ENCODE results near the gene TIMMDC1. TPM values are rescaled to one million over a fixed set of nuclear protein-coding genes. Genes with fewer than 3 reads are reported as not detected.

TIMMDC1 gene
- total and polyA plus RNA-seq, 7 donors = 98.8 to 311 (median 183) TPM

DNA sequence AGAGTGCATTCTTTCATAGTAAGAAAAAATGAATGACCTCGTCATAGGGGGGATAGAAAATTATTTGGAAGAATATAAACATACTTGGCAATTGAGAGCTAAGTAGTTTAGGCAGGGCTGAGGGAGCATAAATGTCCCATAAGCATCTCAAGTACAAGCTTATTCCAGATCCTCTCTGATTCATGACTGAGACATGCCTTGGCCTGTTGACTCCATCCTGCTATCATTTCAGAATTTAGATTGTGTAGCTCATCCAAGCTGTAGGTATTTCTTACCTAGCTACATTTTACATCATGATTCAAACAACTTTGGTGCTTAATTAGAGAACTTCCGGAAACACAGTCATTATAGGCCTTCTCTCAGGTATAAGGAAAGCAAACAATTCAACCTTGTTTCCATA, 17.3 kb upstream of the TIMMDC1 start:
- peaks cover 10 to 97% of the 10 kb centered on the region in 2 donors for H3K36me3 ChIP-seq (ENCODE audit: insufficient read depth in 1 of 2, low read depth in 1 of 2)

DNA sequence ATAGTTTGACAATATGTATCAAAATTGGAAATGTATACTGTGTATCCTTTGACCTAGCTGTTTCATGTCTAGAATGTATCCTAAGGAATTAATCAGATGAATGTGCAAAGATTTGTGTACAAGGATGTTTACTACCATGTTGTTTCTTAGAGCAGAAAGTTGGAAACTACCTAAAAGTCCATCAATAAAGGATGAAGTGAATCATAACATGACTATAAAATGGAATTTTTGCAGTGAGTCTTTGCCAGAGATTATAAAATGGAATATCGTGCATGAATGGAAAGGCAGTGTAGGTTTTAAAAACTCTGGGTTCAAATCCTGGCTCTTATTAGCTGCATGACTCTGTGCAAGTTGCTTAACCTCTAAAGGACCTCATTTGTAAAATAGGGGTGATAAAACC, 15.2 kb upstream of the TIMMDC1 start:
- Histone ChIP-seq H3K4me3 (no peak overlapping the region), H3K4me1 (no peaks in the 10 kb centered on the region), H3K36me3 (ENCODE audit: insufficient read depth in 1 of 2, low read depth in 1 of 2) (peaks cover 12 to 97% of the 10 kb centered on the region in 2 donors), H3K9me3 (no peaks in the 10 kb centered on the region), H3K27ac (no peak overlapping the region), H3K27me3 (ENCODE audit: insufficient read depth in 3 of 3, low read length in 2 of 3) (no peaks in the 10 kb centered on the region)
- ATAC-seq = no peak
- no peak for DNase-seq
- intact Hi-C loops (cut with DNase I) = no loop called here
- 74 to 90% (median 88%) methylated on average over 1 of the region's 1 CpG for WGBS, 3 donors
- TF ChIP-seq, protein P1, sequence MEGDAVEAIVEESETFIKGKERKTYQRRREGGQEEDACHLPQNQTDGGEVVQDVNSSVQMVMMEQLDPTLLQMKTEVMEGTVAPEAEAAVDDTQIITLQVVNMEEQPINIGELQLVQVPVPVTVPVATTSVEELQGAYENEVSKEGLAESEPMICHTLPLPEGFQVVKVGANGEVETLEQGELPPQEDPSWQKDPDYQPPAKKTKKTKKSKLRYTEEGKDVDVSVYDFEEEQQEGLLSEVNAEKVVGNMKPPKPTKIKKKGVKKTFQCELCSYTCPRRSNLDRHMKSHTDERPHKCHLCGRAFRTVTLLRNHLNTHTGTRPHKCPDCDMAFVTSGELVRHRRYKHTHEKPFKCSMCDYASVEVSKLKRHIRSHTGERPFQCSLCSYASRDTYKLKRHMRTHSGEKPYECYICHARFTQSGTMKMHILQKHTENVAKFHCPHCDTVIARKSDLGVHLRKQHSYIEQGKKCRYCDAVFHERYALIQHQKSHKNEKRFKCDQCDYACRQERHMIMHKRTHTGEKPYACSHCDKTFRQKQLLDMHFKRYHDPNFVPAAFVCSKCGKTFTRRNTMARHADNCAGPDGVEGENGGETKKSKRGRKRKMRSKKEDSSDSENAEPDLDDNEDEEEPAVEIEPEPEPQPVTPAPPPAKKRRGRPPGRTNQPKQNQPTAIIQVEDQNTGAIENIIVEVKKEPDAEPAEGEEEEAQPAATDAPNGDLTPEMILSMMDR (IDR thresholded peaks at IDR 0.05) = no peak

More for the DNA sequence above, 17.3 kb upstream of the TIMMDC1 start:
- Histone ChIP-seq H3K9me3 (no peaks in the 10 kb centered on the region), H3K27me3 (ENCODE audit: insufficient read depth in 3 of 3, low read length in 2 of 3) (no peaks in the 10 kb centered on the region), H3K4me1 (no peaks in the 10 kb centered on the region), H3K27ac (no peak overlapping the region), H3K4me3 (no peak overlapping the region)
- intact Hi-C loops (cut with DNase I) = no loop called here
- ATAC-seq (no peak), DNase-seq (no peak)
- TF ChIP-seq, protein P1 (IDR thresholded peaks at IDR 0.05) = no peak
- WGBS, 3 donors = 94 to 99% (median 97%) methylated on average over 2 of the region's 2 CpGs

DNA sequence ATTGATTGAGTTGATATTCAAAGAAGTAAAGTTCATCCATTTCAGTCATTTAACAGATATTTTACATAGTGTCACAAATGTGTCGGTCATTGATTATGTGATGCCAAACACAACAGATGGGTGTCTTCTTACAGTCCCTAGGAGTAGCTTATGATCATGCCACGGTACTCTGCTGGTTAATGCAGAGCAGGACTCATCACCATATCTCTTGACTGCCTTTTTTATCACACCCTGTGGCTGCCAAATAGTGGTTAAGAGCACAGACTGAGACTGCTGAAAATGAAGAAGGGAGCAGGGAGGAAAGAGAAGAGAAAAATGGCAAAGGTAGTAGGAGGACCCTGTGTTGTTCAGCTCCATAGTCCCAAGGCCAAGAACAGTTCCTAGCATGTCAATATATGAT, 12.8 kb upstream of the TIMMDC1 start:
- no peaks in the 10 kb centered on the region for H3K27me3 ChIP-seq (ENCODE audit: insufficient read depth in 3 of 3, low read length in 2 of 3)
- H3K9me3 ChIP-seq = no peaks in the 10 kb centered on the region
- H3K36me3 ChIP-seq (ENCODE audit: insufficient read depth in 1 of 2, low read depth in 1 of 2) = peaks cover 15 to 88% of the 10 kb centered on the region in 2 donors
- no peaks in the 10 kb centered on the region for H3K4me1 ChIP-seq
- ATAC-seq (no peak), DNase-seq (no peak)
- H3K4me3 ChIP-seq = no peak overlapping the region
- intact Hi-C loops (cut with DNase I) = no loop called here
- H3K27ac ChIP-seq = no peak overlapping the region
- WGBS, 3 donors = 92 to 96% (median 95%) methylated on average over 2 of the region's 2 CpGs
- TF ChIP-seq, protein P1 (IDR thresholded peaks at IDR 0.05) = no peak

DNA sequence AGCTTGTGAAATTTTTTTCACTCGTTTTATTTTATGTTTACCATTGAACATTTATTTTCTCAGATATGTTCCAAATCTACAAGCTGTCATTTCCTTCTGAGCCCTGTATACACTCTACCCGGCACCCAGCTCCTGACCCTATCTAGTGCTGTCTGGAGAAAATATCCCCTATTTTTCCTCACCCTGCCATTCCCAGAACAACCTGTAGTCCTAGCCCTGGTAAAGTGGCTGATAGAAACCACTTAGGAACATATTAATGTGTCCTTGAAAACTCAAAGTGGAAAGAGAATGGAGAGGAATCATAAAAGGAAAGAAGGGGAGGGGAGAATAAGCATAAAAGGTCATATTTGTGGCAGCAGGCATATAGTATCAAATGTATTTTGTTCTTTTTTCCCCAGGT, 8.2 kb upstream of the TIMMDC1 start:
- H3K4me1 ChIP-seq = no peaks in the 10 kb centered on the region
- no peak overlapping the region for H3K27ac ChIP-seq
- H3K36me3 ChIP-seq (ENCODE audit: insufficient read depth in 1 of 2, low read depth in 1 of 2) = peaks cover 11 to 72% of the 10 kb centered on the region in 2 donors
- WGBS, 3 donors = 89 to 96% (median 92%) methylated on average over 2 of the region's 2 CpGs
- no peaks in the 10 kb centered on the region for H3K9me3 ChIP-seq
- ATAC-seq = no peak
- TF ChIP-seq, protein P1 (IDR thresholded peaks at IDR 0.05) = no peak
- H3K4me3 ChIP-seq = no peak overlapping the region
- no peaks in the 10 kb centered on the region for H3K27me3 ChIP-seq (ENCODE audit: insufficient read depth in 3 of 3, low read length in 2 of 3)
- DNase-seq = no peak
- intact Hi-C loops (cut with DNase I) = loop anchor here in 1 of 2 donors (10.0 kb wide), 1 partner anchor 185 kb away; the partner anchor contains the start of gene COX17

DNA sequence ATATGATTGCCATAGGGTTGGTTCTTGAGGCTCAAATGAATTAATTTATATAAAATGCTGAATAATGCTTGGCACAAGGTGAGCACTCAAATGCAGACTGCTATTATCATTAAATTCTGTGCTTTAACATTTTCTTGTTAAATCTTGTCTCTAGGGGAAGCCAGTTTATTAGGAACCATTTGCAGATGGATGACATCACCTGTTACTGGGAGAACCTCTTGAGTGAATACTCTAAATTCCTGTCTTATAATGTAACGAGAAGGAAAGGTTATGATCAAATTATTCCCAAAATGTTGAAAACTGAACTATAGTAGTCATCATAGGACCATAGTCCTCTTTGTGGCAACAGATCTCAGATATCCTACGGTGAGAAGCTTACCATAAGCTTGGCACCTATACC, 6.2 kb upstream of the TIMMDC1 start:
- no peaks in the 10 kb centered on the region for H3K9me3 ChIP-seq
- no peak overlapping the region for H3K4me3 ChIP-seq
- no peaks in the 10 kb centered on the region for H3K4me1 ChIP-seq
- DNase-seq (no peak), ATAC-seq (no peak)
- 90 to 92% (median 91%) methylated on average over 2 of the region's 2 CpGs for WGBS, 3 donors
- H3K27ac ChIP-seq = no peak overlapping the region
- H3K27me3 ChIP-seq (ENCODE audit: insufficient read depth in 3 of 3, low read length in 2 of 3) = no peaks in the 10 kb centered on the region
- TF ChIP-seq, protein P1 (IDR thresholded peaks at IDR 0.05) = no peak
- intact Hi-C loops (cut with DNase I) = loop anchor here in 1 of 2 donors (10.0 kb wide), 1 partner anchor 183 kb away; the partner anchor contains the start of gene COX17
- peaks cover 3 to 52% of the 10 kb centered on the region in 2 donors for H3K36me3 ChIP-seq (ENCODE audit: insufficient read depth in 1 of 2, low read depth in 1 of 2)

All from psoas muscle (tissue), 8 donors.